Peyer's patch (tissue), 4 donors: ENCODE results near the gene SLC25A53. TPM values are rescaled to one million over a fixed set of nuclear protein-coding genes. Genes with fewer than 3 reads are reported as not detected.
"Not testable (repeated sequence)": the region's sequence is repeated elsewhere in the genome, so short reads cannot be mapped to it uniquely, and the experiment has no call there.

Experiments
- DNase-seq, 3 donors: peaks; one replicate each; pipeline ENCODE4 v3.0.0-alpha.2; 2017 to 2019
- H3K27ac ChIP-seq, 4 donors: fragments of 200-600 bp; sonication (generic); one replicate each; pipeline ENCODE4 v1.5.1; 2016 to 2019
- H3K27me3 ChIP-seq, 2 donors: fragments of 200-600 bp; sonication (generic); one replicate each; pipeline ENCODE4 v1.5.1; 2019
- H3K36me3 ChIP-seq, 3 donors: fragments of 200-600 bp; sonication (generic); one replicate each; pipeline ENCODE4 v1.5.1; 2016 to 2019
- H3K4me1 ChIP-seq, 4 donors: fragments of 200-600 bp; sonication (generic); one replicate each; pipeline ENCODE4 v1.5.1; 2016 to 2019
- H3K4me3 ChIP-seq, 4 donors: fragments of 200-600 bp; sonication (generic); 1 replicate in 3 of 4; 2 replicates in 1 of 4; pipeline ENCODE4 v1.5.1; 2016 to 2019; ENCODE audit warnings: mild to moderate bottlenecking in 1 of 4
- H3K9me3 ChIP-seq, 4 donors: fragments of 200-600 bp; sonication (generic); one replicate each; pipeline ENCODE4 v1.5.1; 2016 to 2019; ENCODE audit warnings: mild to moderate bottlenecking in 1 of 4
- POLR2A ChIP-seq, 2 donors: fragments of 450-650 bp; IDR thresholded peaks; one replicate each; pipeline ENCODE4 v1.5.1; 2017; ENCODE audit warnings: antibody characterized with exemption in 2 of 2, mild to moderate bottlenecking in 2 of 2, moderate library complexity in 2 of 2
- total RNA-seq, 4 donors: library from RNA; depleted of rRNA; stranded (reverse); fragments of >200 nt; gene quantifications; one replicate each; pipeline ENCODE4 v1.1.0, GENCODE V29; 2016
- TF ChIP-seq, protein P1 (sequence below), 6 experiments: fragments of 450-650 bp in 4 of 6; fragments of 200-600 bp in 2 of 6; sonication (generic) in 1 of 6; IDR thresholded peaks; one replicate each; pipeline ENCODE4 v1.5.1; 2017 to 2019; ENCODE audit warnings: antibody characterized with exemption in 6 of 6, mild to moderate bottlenecking in 3 of 6, moderate library complexity in 1 of 6

The SLC25A53 gene
- total RNA-seq, 4 donors from 2014 or later, result 8.1 to 11.3 (median 9.6) TPM

DNA sequence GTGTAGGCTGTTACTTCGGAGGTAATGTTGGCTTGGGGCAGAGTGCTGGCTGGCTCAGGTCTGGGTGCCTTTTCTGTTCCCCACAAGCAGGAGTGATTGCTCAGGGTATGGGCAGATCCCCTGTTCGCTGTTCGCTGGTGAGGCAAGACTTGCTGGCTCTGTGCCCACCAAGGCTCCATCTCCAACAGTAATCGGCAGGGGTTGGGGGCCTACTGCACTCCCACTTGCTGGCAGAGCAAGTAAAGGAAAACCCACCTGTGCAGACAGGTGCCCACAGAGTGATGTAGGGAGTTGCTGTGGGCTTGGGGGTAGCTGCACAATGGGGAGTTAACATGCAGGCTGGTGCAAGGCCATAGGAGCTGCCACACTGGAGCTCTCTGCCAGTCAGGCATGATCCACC, 72.7 kb downstream of the SLC25A53 start:
- no peak overlapping the region for H3K4me3 ChIP-seq
- H3K36me3 ChIP-seq, result no peaks in the 10 kb centered on the region
- no peaks in the 10 kb centered on the region for H3K9me3 ChIP-seq
- TF ChIP-seq, protein P1, sequence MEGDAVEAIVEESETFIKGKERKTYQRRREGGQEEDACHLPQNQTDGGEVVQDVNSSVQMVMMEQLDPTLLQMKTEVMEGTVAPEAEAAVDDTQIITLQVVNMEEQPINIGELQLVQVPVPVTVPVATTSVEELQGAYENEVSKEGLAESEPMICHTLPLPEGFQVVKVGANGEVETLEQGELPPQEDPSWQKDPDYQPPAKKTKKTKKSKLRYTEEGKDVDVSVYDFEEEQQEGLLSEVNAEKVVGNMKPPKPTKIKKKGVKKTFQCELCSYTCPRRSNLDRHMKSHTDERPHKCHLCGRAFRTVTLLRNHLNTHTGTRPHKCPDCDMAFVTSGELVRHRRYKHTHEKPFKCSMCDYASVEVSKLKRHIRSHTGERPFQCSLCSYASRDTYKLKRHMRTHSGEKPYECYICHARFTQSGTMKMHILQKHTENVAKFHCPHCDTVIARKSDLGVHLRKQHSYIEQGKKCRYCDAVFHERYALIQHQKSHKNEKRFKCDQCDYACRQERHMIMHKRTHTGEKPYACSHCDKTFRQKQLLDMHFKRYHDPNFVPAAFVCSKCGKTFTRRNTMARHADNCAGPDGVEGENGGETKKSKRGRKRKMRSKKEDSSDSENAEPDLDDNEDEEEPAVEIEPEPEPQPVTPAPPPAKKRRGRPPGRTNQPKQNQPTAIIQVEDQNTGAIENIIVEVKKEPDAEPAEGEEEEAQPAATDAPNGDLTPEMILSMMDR (IDR thresholded peaks at IDR 0.05), result no peak
- no peak for TF ChIP-seq POLR2A (IDR thresholded peaks at IDR 0.05)
- no peak overlapping the region for H3K27ac ChIP-seq
- DNase-seq, result no peak
- no peaks in the 10 kb centered on the region for H3K27me3 ChIP-seq
- H3K4me1 ChIP-seq, result no peaks in the 10 kb centered on the region

DNA sequence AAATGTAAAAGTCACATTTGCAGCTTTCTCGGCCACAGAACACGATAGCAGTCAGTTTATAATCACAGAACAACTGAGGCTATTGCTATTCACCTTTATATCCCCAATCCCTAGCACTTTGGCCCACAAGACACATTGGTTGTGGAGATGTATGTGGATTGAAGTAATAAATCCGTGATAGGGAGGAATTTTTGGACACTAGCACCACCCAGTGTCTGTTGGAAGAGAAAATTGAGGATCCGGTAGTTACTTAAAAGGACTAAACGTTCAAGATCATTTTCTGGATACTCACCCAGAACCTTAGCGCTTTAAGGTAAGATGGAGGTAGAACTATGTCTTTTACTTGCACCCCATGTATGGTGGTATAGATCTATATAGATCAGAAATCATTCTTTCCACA, 79.0 kb downstream of the SLC25A53 start:
- H3K9me3 ChIP-seq, H3K36me3 ChIP-seq, H3K4me1 ChIP-seq, H3K27me3 ChIP-seq, DNase-seq, H3K4me3 ChIP-seq, H3K27ac ChIP-seq: not testable (repeated sequence)

DNA sequence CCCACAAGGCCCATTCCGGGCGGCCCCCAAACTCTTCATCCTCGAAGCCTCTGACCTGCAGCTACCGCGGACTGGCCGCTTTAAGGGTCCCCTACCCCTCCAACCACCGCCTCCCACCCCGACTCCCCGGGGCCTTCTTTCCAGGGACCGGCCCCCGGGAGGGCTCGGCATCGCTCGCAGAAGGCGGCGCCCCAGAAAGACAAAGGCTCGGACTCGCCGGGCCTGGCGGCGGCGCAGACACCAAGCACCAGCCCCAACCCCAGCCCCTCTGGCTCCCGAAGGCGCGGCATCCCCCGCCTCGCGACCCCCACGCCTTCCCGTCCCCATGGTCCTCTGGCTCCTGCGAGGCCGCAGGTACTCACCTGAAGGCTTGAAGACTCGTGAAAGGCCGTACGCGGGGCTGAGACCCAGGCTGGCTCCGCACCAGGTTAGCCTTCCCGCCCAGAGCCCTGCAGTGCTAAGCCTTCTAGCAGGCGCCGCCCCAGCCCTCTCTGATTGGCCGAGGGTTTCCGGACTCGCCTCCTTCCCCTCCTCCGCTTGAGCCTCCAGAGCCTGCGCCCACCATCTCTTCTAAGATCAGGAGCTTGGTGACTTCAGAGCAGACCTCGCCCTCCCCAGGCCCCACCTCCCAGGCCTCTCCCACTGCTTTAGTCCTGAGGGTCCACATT, 80.9 kb downstream of the SLC25A53 start, which contains the start of gene TMSB15C:
TSS of gene TMSB15C (minus strand) at position 459 of the 668 bp plus-strand sequence.
- not testable (repeated sequence) for DNase-seq, H3K36me3 ChIP-seq, H3K9me3 ChIP-seq, H3K4me1 ChIP-seq, H3K27me3 ChIP-seq, H3K4me3 ChIP-seq, H3K27ac ChIP-seq

DNA sequence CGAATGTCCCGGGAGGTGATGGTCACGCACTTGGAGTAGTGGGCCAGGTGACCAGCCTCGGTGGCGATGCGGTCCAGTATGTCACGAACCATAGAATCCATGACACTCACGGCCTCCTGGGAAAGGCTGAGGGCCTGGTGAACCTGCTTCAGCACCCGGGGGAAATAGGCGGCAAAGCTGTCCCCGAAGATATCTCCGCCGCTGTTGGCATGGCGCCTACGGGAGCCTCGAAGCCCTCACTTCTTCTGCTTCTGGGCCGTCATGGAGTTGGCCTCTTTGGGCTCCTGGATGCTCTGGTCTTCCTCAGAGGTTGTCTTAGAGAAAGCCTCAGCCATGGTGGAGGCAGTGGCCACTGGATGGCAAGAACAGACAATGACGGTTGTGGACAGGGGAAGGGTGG, 94.2 kb downstream of the SLC25A53 start:
- H3K27me3 ChIP-seq, H3K27ac ChIP-seq, H3K4me1 ChIP-seq, H3K9me3 ChIP-seq, DNase-seq, H3K4me3 ChIP-seq, H3K36me3 ChIP-seq: not testable (repeated sequence)

DNA sequence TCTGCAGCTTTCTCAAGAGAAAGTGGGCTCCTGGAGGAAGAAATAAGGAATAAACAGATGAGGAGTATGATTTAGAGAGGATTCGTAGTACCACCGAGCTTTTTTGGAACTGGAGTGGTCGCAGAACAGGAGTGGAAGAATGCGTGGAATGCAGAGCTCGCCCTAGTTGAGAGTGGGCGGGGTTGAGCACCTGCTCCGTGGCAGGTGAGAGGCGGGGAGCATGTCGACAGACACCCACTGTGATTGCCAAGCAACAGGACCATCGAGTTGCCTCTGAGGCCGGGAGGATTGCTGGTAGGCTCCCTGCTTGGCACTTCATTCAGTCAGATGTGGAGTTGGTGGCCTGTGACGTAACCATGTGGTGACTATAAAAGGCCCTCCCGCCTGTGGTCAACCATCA, 101.9 kb downstream of the SLC25A53 start:
- H3K27ac ChIP-seq, H3K4me1 ChIP-seq, H3K36me3 ChIP-seq, H3K4me3 ChIP-seq, DNase-seq, H3K9me3 ChIP-seq, H3K27me3 ChIP-seq: not testable (repeated sequence)

Other genes with a start within 250 kb of the SLC25A53 start
- 1 to 10 TPM in 2 of 4 donors, under 1 TPM in 1, not detected in 1; 0.54 to 9.1 (median 1.0) TPM for gene TMSB15B, start 194.4 kb downstream of the SLC25A53 start, total RNA-seq
- not detected for gene H2BW1, start 143.3 kb downstream of the SLC25A53 start, total RNA-seq
- gene H2BW2, start 117.1 kb downstream of the SLC25A53 start, total RNA-seq, result not detected
- gene TMSB15C, start 80.8 kb downstream of the SLC25A53 start, total RNA-seq, result 1 to 10 TPM in 3 of 4 donors, under 1 TPM in 1; 0.67 to 3.2 (median 1.6) TPM
- gene ZCCHC18, start 44.5 kb downstream of the SLC25A53 start, total RNA-seq, result 1 to 10 TPM in 1 of 4 donors, under 1 TPM in 1, not detected in 2; 0.80 to 8.3 TPM
- gene FAM199X, start 9.4 kb upstream of the SLC25A53 start, total RNA-seq, result 10 to 100 TPM in 2 of 4 donors, 1 to 10 TPM in 2; 9.1 to 17.9 (median 13.8) TPM
- not detected for gene ESX1, start 97.9 kb upstream of the SLC25A53 start, total RNA-seq